Activated gamma-delta T cell treated with Interleukin-2 at 50 U/mL for 16 hours (primary cell): Measurements from ENCODE around the gene CD6.
"Not testable (repeated sequence)": the region's sequence is repeated elsewhere in the genome, so short reads cannot be mapped to it uniquely, and the experiment has no call there.

Experiments
- DNase-seq: peaks from one replicate; pipeline ENCODE4 v3.0.0-alpha.2; 2020

The CD6 gene

GRCh38 chr11:61059260-61059752 is 87.8 kb downstream of the CD6 start:
- DNase-seq: no peak

GRCh38 chr11:61061081-61061826 is 89.8 kb downstream of the CD6 start:
- DNase-seq: peak; percentile 44

GRCh38 chr11:61062181-61062930 is 90.9 kb downstream of the CD6 start:
- DNase-seq: no peak

- DNase-seq: not testable (repeated sequence)
These were observed 93.8 kb downstream of the CD6 start for GRCh38 chr11:61065236-61065635.

GRCh38 chr11:61065955-61066638 is 94.6 kb downstream of the CD6 start:
- no peak for DNase-seq

- DNase-seq: no peak
These were observed 95.2 kb downstream of the CD6 start for GRCh38 chr11:61066645-61067044.

- no peak for DNase-seq
These were observed 96.4 kb downstream of the CD6 start for GRCh38 chr11:61067782-61068446.

- no peak for DNase-seq
These were observed 97.1 kb downstream of the CD6 start for GRCh38 chr11:61068581-61068980.

- DNase-seq: no peak
These were observed 97.9 kb downstream of the CD6 start for GRCh38 chr11:61069427-61069826.
